Astrocyte of the spinal cord (primary cell): ENCODE measurements around the gene GNAT2.

Experiments used
- DNase-seq: peaks from one replicate; pipeline ENCODE4 v3.0.0; 2011; ENCODE audit warnings: low read depth, low spot score
- H3K4me3 ChIP-seq: 2 replicates; pipeline ENCODE4 v1.5.1; 2011; ENCODE audit warnings: low read depth, mild to moderate bottlenecking, low read length, moderate library complexity
- CTCF ChIP-seq: IDR thresholded peaks from 2 replicates; pipeline ENCODE4 v1.5.1; 2012; ENCODE audit warnings: low read depth, mild to moderate bottlenecking, low read length, inconsistent platforms
- in situ Hi-C: cut with HindIII; loops from 2 replicates; pipeline ENCODE4 v1.10.0; 2017; ENCODE audit warnings: low sequenced_read_pairs

GNAT2 gene

DNA sequence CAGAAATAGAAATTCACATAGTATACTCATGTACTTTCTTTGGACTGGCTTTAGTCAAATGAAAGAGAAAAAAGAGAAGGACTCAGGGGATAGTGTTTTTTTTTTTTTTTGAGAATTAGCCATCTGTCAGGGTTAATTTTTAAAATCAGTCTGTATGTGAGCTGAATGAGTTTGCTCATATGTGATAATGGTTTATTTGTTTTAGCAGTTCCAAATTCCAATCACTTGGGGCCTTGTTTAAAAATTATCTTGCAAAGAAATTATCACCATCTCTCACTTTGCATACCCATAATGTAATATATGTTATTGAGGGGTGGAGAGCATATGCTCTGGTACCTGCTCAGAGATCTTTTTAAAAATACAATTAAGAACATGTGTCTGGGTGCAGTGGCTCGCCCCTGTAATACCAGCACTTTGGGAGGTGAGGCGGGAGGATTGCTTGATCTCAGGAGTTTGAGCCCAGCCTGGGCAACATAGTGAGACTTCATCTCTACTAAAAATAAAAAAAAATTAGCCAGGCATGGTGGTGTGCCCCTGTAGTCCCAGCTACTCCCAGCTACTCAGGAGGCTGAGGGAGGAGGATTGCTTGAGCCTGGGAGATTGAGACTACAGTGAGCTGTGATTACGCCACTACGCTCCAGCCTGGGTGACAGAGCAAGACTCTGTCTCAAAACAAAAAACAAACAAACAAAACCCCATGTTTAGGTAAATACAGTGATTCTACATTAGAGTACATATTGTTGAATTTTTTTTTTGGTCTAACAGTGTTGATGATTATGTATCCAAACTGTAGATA lies 51.3 kb downstream of the GNAT2 start:
- no peak for DNase-seq
- no peak for TF ChIP-seq CTCF
- H3K4me3 ChIP-seq, result no peak overlapping the region
- in situ Hi-C loops, result no loop called here

DNA sequence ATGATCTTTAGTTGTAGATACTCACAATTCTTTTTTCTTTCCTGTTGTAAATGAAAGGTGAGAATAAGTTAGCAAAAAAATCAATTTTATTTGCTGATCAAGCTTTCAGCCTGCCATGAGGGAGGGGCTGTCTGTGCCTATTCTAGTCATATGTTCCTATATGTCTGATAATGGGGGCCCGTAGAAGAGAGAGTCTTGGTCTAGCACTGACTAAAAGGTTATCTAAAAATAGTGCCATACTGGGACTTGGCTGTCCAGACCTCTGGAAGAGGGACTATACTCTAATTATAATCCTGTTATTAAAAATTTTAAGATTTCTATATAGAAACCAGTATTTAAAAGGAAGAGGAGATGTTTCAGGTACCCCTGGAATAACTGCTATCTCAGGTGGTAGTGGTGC lies 52.4 kb downstream of the GNAT2 start:
- H3K4me3 ChIP-seq, result no peak overlapping the region
- no peak for TF ChIP-seq CTCF
- in situ Hi-C loops, result no loop called here

GRCh38 chr1:109565241-109565640 lies 54.2 kb downstream of the GNAT2 start:
- in situ Hi-C loops, result no loop called here
- no peak overlapping the region for H3K4me3 ChIP-seq
- no peak for TF ChIP-seq CTCF
- DNase-seq, result no peak

More for the DNA sequence above, 52.4 kb downstream of the GNAT2 start:
- no peak for DNase-seq

DNA sequence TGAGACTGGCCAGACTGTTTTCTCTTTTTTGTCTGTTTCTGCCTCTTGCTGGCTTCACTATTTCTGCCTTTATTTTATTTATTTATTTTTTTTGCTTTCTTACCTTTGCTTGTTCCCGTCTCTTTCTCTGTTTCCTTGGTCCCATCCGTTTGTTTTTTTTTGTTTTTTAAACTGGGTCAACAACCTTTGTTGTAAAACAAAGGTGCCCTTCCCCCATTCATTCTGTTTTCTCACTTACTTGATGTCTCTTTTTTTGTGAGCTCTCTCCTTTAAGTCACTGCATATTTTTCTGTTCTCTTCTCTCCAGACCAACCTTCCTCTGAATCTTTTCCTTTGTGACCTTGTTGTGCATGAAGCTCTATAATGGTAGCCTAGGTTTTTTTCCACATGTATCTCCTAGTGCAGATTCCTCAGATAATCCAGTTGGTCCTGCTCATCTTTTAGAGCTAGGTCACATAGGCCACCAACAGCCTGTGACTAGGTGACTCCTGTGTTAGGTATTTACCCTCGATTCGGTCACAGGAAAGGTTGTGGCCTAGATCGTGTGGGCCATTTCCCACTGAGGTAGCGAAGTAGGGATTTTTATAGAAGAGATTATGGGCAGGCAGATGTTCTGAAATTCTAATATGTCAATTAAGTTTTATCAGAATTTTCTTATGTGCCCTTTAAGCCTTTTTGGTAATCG lies 55.1 kb downstream of the GNAT2 start:
- DNase-seq, result no peak
- H3K4me3 ChIP-seq, result no peak overlapping the region
- no peak for TF ChIP-seq CTCF
- in situ Hi-C loops, result no loop called here

DNA sequence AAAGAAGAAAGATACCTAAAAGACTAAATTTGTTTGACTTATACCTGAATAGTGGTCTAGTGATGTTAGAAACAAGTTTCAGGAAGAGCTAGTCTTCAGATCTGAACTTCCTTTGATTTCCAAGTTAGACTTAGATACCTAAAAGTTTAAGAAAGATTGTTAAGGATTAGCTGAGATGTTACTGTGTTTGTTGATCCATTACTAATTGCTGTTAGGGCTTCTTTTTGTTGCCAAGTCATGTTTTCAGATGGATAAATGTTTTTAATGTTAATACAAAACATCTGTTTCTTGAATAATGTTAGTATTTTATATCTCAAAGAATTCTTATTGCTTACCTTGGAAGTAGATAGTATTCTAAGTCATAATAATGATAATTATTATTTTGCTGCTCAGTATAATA lies 59.4 kb downstream of the GNAT2 start:
- TF ChIP-seq CTCF, result no peak
- H3K4me3 ChIP-seq, result no peak overlapping the region
- in situ Hi-C loops, result no loop called here
- DNase-seq, result no peak

GRCh38 chr1:109557520-109557919 lies 61.9 kb downstream of the GNAT2 start:
- H3K4me3 ChIP-seq, result no peak overlapping the region
- no peak for TF ChIP-seq CTCF
- DNase-seq, result no peak
- in situ Hi-C loops, result no loop called here
